ENCODE data around the gene GRHPR.

GRHPR gene

GRCh38 chr9:37399336-37399735 lies 23.2 kb upstream of the GRHPR start:
- no peak for DNase-seq

- no peak for DNase-seq
These were observed 17.9 kb upstream of the GRHPR start for GRCh38 chr9:37404590-37404989.

GRCh38 chr9:37405350-37405749 lies 17.1 kb upstream of the GRHPR start:
- DNase-seq = no peak

- DNase-seq = no peak
These were observed 16.6 kb upstream of the GRHPR start for GRCh38 chr9:37405764-37406380.

- no peak for DNase-seq
These were observed 15.7 kb upstream of the GRHPR start for GRCh38 chr9:37406603-37407401.

GRCh38 chr9:37407468-37407867 lies 15.0 kb upstream of the GRHPR start:
- DNase-seq = no peak

- DNase-seq = no peak
These were observed 13.4 kb upstream of the GRHPR start for GRCh38 chr9:37408933-37409710.

- no peak for DNase-seq
These were observed 12.1 kb upstream of the GRHPR start for GRCh38 chr9:37410354-37410861.

- DNase-seq = no peak
These were observed 11.3 kb upstream of the GRHPR start for GRCh38 chr9:37410969-37411785.

GRCh38 chr9:37412431-37413151 lies 9.9 kb upstream of the GRHPR start:
- no peak for DNase-seq

- no peak for DNase-seq
These were observed 9.2 kb upstream of the GRHPR start for GRCh38 chr9:37413311-37413710.

GRCh38 chr9:37414503-37414943 lies 8.0 kb upstream of the GRHPR start:
- DNase-seq = no peak

GRCh38 chr9:37415011-37415719 lies 7.3 kb upstream of the GRHPR start:
- peak; percentile 83 for DNase-seq

GRCh38 chr9:37417252-37417803 lies 5.2 kb upstream of the GRHPR start:
- no peak for DNase-seq

GRCh38 chr9:37417857-37418618 lies 4.5 kb upstream of the GRHPR start:
- no peak for DNase-seq

GRCh38 chr9:37419204-37419603 lies 3.3 kb upstream of the GRHPR start:
- no peak for DNase-seq

- no peak for DNase-seq
These were observed 2.0 kb upstream of the GRHPR start for GRCh38 chr9:37420271-37421215.

GRCh38 chr9:37421914-37422288 lies 595 bp upstream of the GRHPR start:
- DNase-seq = no peak

GRCh38 chr9:37423508-37423907 lies 1.0 kb downstream of the GRHPR start:
- no peak for DNase-seq
